Stimulated activated CD4-positive, alpha-beta T cell treated with anti-CD3 and anti-CD28 coated beads, Interleukin-12 subunit alpha, Interleukin-12 subunit beta, amount 100 ng/mL, for 48 hours (primary cell): ENCODE results near the gene CERS1.
A peak's percentile ranks its signal among the peaks of the same experiment; 100 is the strongest.
"Not testable (repeated sequence)": the region's sequence is repeated elsewhere in the genome, so short reads cannot be mapped to it uniquely, and the experiment has no call there.

Source experiments
- DNase-seq, 3 donors: peaks; one replicate each; pipeline ENCODE4 v3.0.0-alpha.2; 2020; ENCODE audit warnings: low read depth in 2 of 3, low spot score in 1 of 3

CERS1 gene

DNA sequence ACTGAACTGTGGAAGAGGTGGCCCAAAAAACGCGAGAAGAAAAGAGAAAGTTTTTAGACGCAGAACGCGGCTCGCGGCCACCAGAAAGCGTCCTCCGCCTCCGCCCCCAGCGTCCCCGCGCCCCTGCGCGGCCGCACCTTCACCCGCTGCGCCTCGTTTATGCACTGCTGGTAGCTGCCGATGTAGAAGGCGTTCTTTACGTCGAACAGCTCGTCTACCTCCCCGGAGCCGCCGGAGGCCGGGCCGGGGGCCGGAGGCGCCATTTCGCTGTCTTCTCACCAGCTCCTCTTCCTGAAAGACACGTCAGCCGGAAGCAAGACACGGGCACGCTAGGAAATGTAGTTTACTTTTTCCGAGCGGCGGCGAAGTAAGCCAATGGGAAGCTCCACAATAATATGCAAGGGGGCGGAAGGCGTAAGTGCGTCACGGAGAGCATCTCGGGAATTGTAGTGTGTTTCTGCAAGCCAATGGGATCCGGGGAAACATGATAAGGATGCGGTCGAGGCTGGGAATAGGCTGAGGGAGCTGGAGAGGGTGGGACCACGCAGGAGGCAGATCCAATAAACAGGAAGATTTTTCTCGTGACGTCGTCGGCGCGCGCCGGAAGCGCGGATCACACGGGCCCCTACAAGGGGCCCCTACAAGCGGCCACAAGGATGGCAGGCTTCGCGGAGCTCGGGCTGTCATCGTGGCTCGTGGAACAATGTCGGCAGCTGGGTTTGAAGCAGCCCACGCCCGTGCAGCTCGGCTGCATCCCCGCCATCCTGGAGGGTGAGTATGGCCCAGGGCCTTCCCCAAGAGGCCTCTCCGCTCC, 23.3 kb upstream of the CERS1 start, which contains the start of the genes COPE and DDX49:
Gene COPE (minus strand): TSS at position 302 of the 814 bp plus-strand sequence. CDS start 39 bp downstream, at position 263.
Gene DDX49 (plus strand): TSS at position 630 of the 814 bp plus-strand sequence. CDS start 27 bp downstream, at position 657.
- DNase-seq: peak; percentile 94 to 97 (median 95)

DNA sequence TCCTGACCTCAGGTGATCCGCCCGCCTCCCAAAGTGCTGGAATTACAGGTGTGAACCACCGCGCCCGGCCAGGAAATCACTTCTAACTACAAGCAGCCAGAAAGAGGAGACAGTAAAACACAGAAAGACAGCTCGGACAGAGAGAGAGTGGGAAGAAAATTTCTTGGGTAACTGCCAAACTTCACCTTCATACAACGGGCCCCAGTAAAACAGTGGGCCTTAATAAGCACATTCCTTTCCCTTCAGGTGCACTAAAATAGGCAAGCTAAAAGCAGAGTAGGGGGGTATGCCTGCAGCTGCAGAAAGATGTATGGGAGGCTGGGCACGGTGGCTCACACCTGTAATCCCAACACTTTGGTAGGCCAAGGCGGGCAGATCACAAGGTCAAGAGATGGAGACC, 21.6 kb upstream of the CERS1 start:
- not testable (repeated sequence) for DNase-seq

- DNase-seq: peak in 1 of 3 donors; percentile 22
These were observed 19.7 kb upstream of the CERS1 start for GRCh38 chr19:18915639-18916038.

GRCh38 chr19:18913466-18913865, 17.5 kb upstream of the CERS1 start:
- DNase-seq: no peak

- no peak for DNase-seq
These were observed 17.0 kb upstream of the CERS1 start for GRCh38 chr19:18912933-18913332.

DNA sequence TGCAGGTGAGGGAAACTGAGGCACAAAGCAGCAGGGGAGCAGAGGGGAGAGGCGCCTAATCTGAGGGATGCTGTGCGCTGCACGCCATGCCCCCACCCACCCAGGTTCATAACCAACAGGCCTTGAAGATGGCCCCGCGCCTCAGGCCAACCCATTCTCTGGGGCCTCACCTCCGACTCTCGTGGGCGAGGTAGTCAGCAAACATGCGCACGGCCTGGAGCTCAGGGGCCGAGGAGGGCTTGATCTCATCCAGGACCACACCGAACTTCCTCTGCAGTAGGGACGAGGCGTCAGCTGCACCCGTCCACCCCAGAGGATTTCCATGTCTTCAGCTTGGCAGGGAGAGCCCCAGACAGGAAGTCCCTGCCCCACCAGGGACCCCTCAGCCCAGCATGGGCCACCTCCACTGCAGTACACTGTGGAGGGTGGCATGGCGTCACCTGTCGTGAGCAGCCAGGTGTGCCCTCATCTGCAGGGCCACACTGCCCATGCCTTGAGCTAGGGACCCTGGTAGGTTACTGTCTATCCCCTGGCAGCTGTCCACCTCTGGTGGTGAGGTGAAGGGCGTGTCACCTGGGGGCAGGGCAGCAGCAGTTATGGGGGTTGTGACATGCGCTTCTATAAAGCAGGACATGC, 15.0 kb upstream of the CERS1 start:
- DNase-seq: no peak

DNA sequence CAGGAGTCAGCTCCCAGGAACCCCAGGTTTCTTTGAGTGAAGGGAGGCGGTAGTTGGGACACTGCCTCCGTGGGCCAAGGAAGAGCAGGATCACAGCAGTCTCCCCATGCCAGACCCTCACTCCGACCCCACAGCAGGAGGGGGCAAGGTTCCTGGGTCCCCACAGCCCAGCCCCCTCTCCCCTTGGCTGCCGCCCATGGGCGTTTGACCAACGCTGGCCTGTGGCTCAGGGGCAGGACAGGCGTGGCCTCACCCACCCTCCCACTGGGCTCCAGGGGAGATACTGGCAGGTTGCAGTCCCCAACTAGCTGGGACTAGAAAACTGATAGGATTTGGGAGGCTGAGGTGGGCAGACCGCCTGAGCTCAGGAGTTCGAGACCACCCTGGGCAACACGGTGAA, 14.1 kb upstream of the CERS1 start:
- DNase-seq: no peak

- no peak for DNase-seq
These were observed 13.1 kb upstream of the CERS1 start for GRCh38 chr19:18908917-18909619.

GRCh38 chr19:18906605-18907519, 10.9 kb upstream of the CERS1 start:
- DNase-seq: no peak

- no peak for DNase-seq
These were observed 9.7 kb upstream of the CERS1 start for GRCh38 chr19:18905513-18906236.

DNA sequence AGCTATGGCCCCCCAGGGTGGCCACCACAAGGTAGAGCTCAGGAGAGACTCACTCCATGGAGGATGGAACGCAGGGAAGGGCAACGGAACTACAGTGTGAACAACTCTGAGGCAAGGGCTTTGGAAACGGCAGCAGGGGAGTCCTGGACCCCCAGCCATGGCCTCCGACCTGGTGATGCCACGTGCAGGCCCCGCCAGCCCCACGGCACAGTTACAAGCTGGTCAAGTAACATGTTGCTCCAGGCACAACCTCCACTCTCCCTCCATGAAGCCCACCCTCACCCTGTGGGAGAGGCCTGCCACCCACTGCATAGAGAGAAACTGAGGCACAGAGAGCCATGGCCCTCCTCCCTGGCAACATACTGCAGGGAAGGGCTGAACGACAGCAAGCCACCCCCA, 9.1 kb upstream of the CERS1 start:
- no peak for DNase-seq

GRCh38 chr19:18904334-18905057, 8.5 kb upstream of the CERS1 start:
- no peak for DNase-seq

DNA sequence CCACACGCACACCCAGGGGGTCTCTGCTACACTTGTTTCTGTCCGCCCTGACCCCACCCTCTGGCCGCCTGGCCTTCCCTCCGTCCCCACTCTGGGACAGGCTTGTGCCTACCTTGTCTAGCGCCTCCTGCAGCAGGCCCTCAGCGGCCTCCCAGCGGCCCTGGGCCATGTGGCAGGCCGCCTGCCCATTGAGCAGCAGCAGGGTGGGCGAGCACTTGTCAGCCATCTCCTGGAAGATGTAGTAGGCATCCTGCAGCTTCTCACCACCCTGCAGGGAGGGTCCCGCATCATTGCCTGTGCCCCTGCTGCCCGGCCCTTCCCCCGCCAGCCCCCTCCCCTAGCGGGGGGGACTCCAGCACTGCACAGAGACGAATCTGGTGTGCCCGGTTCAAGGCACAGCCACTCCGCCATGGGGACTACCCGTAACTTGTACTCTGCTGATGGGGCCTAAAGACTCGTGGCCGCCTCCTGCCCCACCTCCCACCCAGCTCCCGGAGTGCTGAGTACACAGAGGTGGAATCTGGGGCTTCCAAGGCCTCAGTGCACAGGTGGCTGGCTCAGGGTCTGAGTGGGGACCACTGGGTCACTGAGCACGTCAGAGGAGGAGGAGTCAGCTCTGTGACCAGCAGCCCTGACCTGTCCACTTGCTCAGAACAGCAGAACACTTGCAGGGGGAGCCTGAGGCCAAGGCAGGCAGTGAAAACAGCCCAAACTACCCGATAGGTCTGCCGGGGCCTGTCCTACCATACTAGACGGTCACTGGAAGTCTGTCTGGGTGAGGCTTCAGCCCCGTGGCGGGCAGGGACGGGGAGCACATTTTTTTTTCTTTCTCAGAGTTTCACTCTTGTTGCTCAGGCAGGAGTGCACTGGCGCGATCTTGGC, 7.4 kb upstream of the CERS1 start:
- DNase-seq: no peak

DNA sequence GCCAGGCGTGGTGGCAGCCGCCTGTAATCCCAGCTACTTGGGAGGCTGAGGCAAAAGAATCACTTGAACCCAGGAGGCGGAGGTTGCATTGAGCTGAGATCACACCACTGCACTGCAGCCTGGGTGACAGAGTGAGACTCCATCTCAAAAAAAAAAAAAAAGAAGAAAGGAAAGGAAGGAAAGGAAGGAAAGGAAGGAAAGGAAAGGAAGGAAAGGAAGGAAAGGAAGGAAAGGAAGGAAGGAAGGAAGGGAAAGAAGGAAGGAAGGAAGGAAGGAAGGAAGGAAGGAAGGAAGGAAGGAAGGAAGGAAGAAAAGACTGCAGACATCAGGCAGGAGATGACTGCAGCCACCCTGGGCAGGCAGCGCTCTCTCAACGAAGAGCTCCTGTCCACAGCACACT, 6.6 kb upstream of the CERS1 start:
- DNase-seq: not testable (repeated sequence)

GRCh38 chr19:18901491-18901890, 5.5 kb upstream of the CERS1 start:
- DNase-seq: no peak

DNA sequence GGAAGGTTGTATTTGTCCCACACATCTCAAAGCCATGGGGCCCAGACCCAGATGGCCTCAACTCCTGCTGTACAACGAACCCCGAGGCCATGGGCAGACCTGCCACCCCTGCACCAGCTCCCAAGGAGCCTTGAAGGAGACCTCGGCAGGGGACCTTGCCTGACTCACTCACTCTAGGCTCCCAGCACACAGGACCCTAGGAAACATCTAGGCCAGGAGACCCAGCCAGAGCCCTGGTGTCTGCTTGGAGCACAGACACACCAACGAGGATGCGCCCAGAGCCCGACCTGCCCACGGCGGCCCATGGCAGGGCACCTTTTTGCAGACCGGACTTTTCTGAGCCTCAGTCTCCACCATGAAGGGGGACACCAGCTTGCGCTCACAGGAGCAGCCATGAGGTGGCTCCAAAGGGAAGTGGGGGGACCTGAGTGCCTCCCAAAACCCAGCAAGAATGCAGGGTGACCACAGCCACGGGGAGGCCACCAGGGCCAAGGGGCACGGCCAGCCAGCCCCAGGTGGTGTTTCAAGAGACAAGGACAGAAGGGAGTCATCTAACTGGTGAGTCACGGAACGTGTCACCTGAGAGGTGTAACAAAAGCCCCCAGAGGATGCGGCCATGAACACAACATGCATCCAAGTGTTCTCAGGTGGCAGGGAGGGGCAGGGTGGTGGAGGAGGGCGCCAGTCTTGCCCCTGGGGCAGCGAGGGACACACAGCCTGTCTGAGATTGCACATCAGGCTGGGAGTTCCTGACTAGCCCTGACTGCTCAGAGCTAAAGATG, 4.9 kb upstream of the CERS1 start:
- no peak for DNase-seq
